ENCODE results near the gene CCDC82.

DNA sequence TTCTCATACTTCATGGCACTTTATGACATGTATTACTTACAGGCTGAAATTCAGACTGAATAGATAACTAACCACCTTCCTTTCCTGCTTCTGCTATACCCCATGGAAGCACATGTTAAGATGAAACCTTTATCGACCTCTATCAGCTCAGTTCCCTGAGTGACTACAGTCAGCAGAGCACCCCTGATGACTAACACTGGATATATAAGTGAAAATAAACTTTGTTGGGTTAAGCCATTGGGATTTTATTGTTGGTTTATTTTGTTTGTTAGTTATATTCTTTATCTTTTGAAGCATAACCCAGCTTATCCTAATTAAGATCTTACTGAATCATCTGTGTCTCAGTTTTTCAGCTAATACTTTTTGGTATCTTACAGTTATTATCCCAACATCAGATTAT, 23.7 kb downstream of the CCDC82 start:
- TF ChIP-seq GATA3 (IDR thresholded peaks at IDR 0.05; ENCODE audit: low read depth, low read length) (no peak), GATA2 (IDR thresholded peaks at IDR 0.05; ENCODE audit: low read depth, low read length) (no peak)

Data from SH-SY5Y (cell line).